Brain microvascular endothelial cell (primary cell): ENCODE data around the gene TXNL4B.
A peak's percentile ranks its signal among the peaks of the same experiment; 100 is the strongest.

Experiments used
- DNase-seq: peaks from one replicate; pipeline ENCODE4 v3.0.0-alpha.2; 2020
- H3K27ac ChIP-seq: fragments of 250-450 bp; sonication (Bioruptor Pico); 2 replicates; pipeline ENCODE4 v1.5.1; 2020; ENCODE audit warnings: mild to moderate bottlenecking, moderate library complexity
- H3K27me3 ChIP-seq: fragments of 250-450 bp; sonication (Bioruptor Pico); replicated peaks from 2 replicates; pipeline ENCODE4 v1.5.1; 2020; ENCODE audit warnings: mild to moderate bottlenecking
- H3K36me3 ChIP-seq: fragments of 250-450 bp; sonication (Bioruptor Pico); replicated peaks from 2 replicates; pipeline ENCODE4 v1.5.1; 2020; ENCODE audit warnings: mild to moderate bottlenecking
- H3K4me3 ChIP-seq: 2 replicates; pipeline ENCODE4 v1.5.1; 2011; ENCODE audit warnings: low read depth, mild to moderate bottlenecking, control low read depth, low read length, moderate library complexity
- in situ Hi-C: cut with HindIII; loops from 2 replicates; pipeline ENCODE4 v1.10.0; 2017; ENCODE audit warnings: low sequenced_read_pairs, low pct_ligation_motif_present
- TF ChIP-seq, protein P1 (sequence below): IDR thresholded peaks from 2 replicates; pipeline ENCODE4 v1.5.1; 2011; ENCODE audit warnings: low read depth, mild to moderate bottlenecking, moderate library complexity, low read length, control low read depth, inconsistent platforms; ENCODE audit errors: missing control alignments

The TXNL4B gene

GRCh38 chr16:72093448-72094265 is at the start of gene TXNL4B, which contains the start of gene DHX38:
Gene TXNL4B, minus strand, starts transcription at chr16:72093620. Its CDS starts 2,871 bp downstream, at chr16:72090749.
Gene DHX38, plus strand, starts transcription at chr16:72093847. Its CDS starts 2,311 bp downstream, at chr16:72096158.
- in situ Hi-C loops, result no loop called here
- peak within 1 kb of the TSS; percentile 71 for H3K27ac ChIP-seq
- TF ChIP-seq, protein P1, sequence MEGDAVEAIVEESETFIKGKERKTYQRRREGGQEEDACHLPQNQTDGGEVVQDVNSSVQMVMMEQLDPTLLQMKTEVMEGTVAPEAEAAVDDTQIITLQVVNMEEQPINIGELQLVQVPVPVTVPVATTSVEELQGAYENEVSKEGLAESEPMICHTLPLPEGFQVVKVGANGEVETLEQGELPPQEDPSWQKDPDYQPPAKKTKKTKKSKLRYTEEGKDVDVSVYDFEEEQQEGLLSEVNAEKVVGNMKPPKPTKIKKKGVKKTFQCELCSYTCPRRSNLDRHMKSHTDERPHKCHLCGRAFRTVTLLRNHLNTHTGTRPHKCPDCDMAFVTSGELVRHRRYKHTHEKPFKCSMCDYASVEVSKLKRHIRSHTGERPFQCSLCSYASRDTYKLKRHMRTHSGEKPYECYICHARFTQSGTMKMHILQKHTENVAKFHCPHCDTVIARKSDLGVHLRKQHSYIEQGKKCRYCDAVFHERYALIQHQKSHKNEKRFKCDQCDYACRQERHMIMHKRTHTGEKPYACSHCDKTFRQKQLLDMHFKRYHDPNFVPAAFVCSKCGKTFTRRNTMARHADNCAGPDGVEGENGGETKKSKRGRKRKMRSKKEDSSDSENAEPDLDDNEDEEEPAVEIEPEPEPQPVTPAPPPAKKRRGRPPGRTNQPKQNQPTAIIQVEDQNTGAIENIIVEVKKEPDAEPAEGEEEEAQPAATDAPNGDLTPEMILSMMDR, result no peak
- peaks cover 30% of the 10 kb centered on the region for H3K36me3 ChIP-seq
- peak within 1 kb of the TSS; percentile 99 for H3K4me3 ChIP-seq
- no peaks in the 10 kb centered on the region for H3K27me3 ChIP-seq
- DNase-seq, result peak; percentile 98

DNA sequence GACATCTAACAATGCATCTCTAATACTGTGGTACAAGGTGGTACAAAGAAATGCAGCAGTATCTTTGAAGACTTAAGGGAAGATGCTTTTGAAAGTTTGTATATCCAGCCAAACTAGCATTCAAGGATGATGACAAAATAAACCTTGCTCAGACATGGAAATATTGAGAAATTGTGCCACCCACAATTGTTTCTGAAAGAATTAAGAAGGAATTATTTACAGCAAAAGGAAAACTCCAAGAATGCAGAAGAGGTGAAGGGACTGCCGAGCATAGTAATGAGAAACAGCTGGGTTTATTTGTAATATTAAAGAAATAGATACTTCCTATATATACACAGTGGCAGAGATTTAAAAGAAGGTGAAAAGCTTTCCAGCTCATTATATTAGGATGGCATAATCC is 49.1 kb upstream of the TXNL4B start:
- no peak for DNase-seq
- H3K27ac ChIP-seq, result no peak overlapping the region
- no peak overlapping the region for H3K4me3 ChIP-seq
- no peaks in the 10 kb centered on the region for H3K27me3 ChIP-seq
- in situ Hi-C loops, result no loop called here
- H3K36me3 ChIP-seq, result no peaks in the 10 kb centered on the region
- TF ChIP-seq, protein P1, result no peak

DNA sequence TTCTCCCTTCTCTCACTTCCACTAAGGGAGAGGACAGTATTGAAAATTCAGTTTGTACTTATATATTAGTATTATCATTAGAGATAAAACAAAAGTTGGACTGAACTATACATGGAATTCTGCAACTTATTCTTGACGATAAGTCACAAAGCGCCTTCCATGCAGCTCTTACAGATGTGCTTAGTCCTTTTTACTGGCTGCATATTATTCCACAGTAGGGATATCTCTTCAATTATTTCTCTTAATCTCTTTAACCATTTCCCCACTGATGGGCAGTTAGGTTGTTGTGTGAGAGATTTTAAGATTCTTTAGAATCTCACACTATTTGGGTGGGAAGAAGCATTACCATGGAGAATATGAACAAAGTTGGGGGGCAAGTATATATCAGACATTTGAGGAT is 46.5 kb upstream of the TXNL4B start:
- H3K27ac ChIP-seq, result no peak overlapping the region
- TF ChIP-seq, protein P1, result no peak
- no peak for DNase-seq
- no peaks in the 10 kb centered on the region for H3K36me3 ChIP-seq
- in situ Hi-C loops, result no loop called here
- no peak overlapping the region for H3K4me3 ChIP-seq
- H3K27me3 ChIP-seq, result no peaks in the 10 kb centered on the region

GRCh38 chr16:72138064-72138572 is 44.7 kb upstream of the TXNL4B start:
- TF ChIP-seq, protein P1, result no peak
- DNase-seq, result no peak
- Histone ChIP-seq H3K27me3 (no peaks in the 10 kb centered on the region), H3K27ac (no peak overlapping the region), H3K36me3 (no peaks in the 10 kb centered on the region), H3K4me3 (no peak overlapping the region)
- in situ Hi-C loops, result no loop called here

DNA sequence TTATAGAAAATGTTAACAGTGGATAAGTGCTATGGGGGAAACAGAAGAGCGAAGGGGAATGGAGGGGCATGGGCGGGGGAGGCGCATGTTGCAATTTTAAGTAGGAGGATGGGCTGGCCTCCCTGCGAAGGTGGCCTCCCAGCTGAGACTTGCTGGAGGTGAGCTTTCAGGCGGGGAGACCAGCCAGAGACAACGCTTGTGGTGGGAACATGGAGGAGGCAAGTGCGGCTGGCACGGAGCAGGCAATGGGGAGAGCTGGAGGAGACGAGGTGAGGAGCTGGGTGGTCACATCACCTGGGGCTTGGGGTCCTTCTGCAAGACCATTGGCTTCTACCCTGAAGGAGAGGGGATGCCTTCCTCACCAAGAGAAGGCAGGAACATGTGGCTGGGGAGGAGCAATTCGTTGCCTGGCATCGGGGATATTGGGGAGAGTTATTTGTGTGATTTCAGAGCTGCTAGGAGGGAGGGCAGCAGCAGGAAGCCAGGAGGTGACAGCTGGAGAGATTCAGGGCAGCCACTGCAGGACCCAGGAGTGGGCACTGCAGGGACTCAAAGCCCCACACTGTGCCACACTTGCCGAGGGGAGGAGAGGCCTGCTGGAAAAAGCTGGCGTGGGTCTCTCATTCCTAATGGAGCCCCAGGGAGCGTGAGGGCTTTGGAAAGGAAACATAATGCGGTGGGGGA is 44.1 kb upstream of the TXNL4B start:
- Histone ChIP-seq H3K27me3 (no peaks in the 10 kb centered on the region), H3K27ac (no peak overlapping the region), H3K36me3 (no peaks in the 10 kb centered on the region), H3K4me3 (no peak overlapping the region)
- no peak for DNase-seq
- in situ Hi-C loops, result no loop called here
- TF ChIP-seq, protein P1, result no peak
